ENCODE results near the gene CDC42EP4. TPM values are rescaled to one million over a fixed set of nuclear protein-coding genes. Genes with fewer than 3 reads are reported as not detected.

Gene CDC42EP4
- total and polyA plus RNA-seq, 9 of the 15 experiments (the other 6 are each of a cell fraction or from before 2014, with no cell fraction given), result 0.65 to 20.8 (median 12.3) TPM

- TF ChIP-seq CUX1 (CRISPR knock-in tag; IDR thresholded peaks at IDR 0.05) (no peak), FUS (optimal IDR thresholded peaks at IDR 0.05; ENCODE audit: low read depth, low read length) (no peak), ZNF707 (CRISPR knock-in tag; conservative IDR thresholded peaks at IDR 0.05) (no peak), RAD21 (CRISPR knock-in tag; conservative IDR thresholded peaks at IDR 0.05 in 1 of 2, IDR thresholded peaks at IDR 0.05 in 1 of 2) (peak; percentile 99 to 100), RCOR1 (IDR thresholded peaks at IDR 0.05; ENCODE audit: borderline replicate concordance in 1 of 2, low read depth in 2 of 2, low read length in 2 of 2) (peak in 1 of 2 experiments; percentile 98; a peak in 3 of 4 replicates), EZH2 (IDR thresholded peaks at IDR 0.05; ENCODE audit: borderline replicate concordance, low read depth, low read length) (no peak), ESRRB (CRISPR knock-in tag; IDR thresholded peaks at IDR 0.05; ENCODE audit: borderline replicate concordance) (no peak), RBBP5 (IDR thresholded peaks at IDR 0.05; ENCODE audit: borderline replicate concordance, insufficient read depth, low read length, poor library complexity, severe bottlenecking) (no peak), HNRNPLL (IDR thresholded peaks at IDR 0.05; ENCODE audit: low read depth, low read length, poor library complexity, severe bottlenecking) (no peak), TRIM25 (IDR thresholded peaks at IDR 0.05; ENCODE audit: borderline replicate concordance) (no peak), MCM2 (IDR thresholded peaks at IDR 0.05; ENCODE audit: low read depth) (no peak), BCLAF1 (IDR thresholded peaks at IDR 0.05; ENCODE audit: borderline replicate concordance in 1 of 2, control insufficient read depth in 1 of 2, low read depth in 2 of 2, low read length in 1 of 2) (no peak), CBFB (CRISPR knock-in tag; IDR thresholded peaks at IDR 0.05) (no peak), MCM7 (IDR thresholded peaks at IDR 0.05) (no peak), HCFC1 (IDR thresholded peaks at IDR 0.05; ENCODE audit: low read depth, low read length) (no peak), ETV6 (IDR thresholded peaks at IDR 0.05; ENCODE audit: borderline replicate concordance in 1 of 2, low read depth in 2 of 2, low read length in 1 of 2) (no peak), ETV6 (CRISPR knock-in tag; IDR thresholded peaks at IDR 0.05; ENCODE audit: borderline replicate concordance) (no peak)
These were observed 56.1 kb downstream of the CDC42EP4 start (continued) for GRCh38 chr17:73255671-73256181.
